RKO (cell line): ENCODE results near the gene BMERB1.
A peak's percentile ranks its signal among the peaks of the same experiment; 100 is the strongest.
"Not testable (repeated sequence)": the region's sequence is repeated elsewhere in the genome, so short reads cannot be mapped to it uniquely, and the experiment has no call there.

Source experiments
- DNase-seq: peaks from one replicate; pipeline ENCODE4 v3.0.0-alpha.2; 2016; ENCODE audit warnings: low spot score

Gene BMERB1

GRCh38 chr16:15564604-15565339, 130.4 kb downstream of the BMERB1 start:
- no peak for DNase-seq

GRCh38 chr16:15566095-15566494, 131.7 kb downstream of the BMERB1 start:
- DNase-seq = no peak

GRCh38 chr16:15567823-15568222, 133.4 kb downstream of the BMERB1 start:
- no peak for DNase-seq

- DNase-seq = not testable (repeated sequence)
Measured at GRCh38 chr16:15570666-15571065, 136.3 kb downstream of the BMERB1 start.

- DNase-seq = no peak
Measured at GRCh38 chr16:15571557-15571956, 137.2 kb downstream of the BMERB1 start.

- no peak for DNase-seq
Measured at GRCh38 chr16:15572329-15573001, 138.1 kb downstream of the BMERB1 start.

GRCh38 chr16:15573274-15573895, 139.0 kb downstream of the BMERB1 start:
- no peak for DNase-seq

GRCh38 chr16:15573896-15574613, 139.7 kb downstream of the BMERB1 start:
- not testable (repeated sequence) for DNase-seq

- DNase-seq = no peak
Measured at GRCh38 chr16:15574614-15574948, 140.2 kb downstream of the BMERB1 start.

GRCh38 chr16:15575293-15576049, 141.1 kb downstream of the BMERB1 start:
- DNase-seq = peak; percentile 32

- DNase-seq = peak; percentile 32
Measured at GRCh38 chr16:15576960-15577958, 142.9 kb downstream of the BMERB1 start.

GRCh38 chr16:15578824-15579223, 144.4 kb downstream of the BMERB1 start:
- no peak for DNase-seq

- DNase-seq = peak; percentile 11
Measured at GRCh38 chr16:15581127-15581815, 146.9 kb downstream of the BMERB1 start.

GRCh38 chr16:15583526-15583925, 149.1 kb downstream of the BMERB1 start:
- DNase-seq = no peak

- DNase-seq = no peak
Measured at GRCh38 chr16:15585956-15586355, 151.6 kb downstream of the BMERB1 start.

- DNase-seq = no peak
Measured at GRCh38 chr16:15586716-15587115, 152.3 kb downstream of the BMERB1 start.

- no peak for DNase-seq
Measured at GRCh38 chr16:15587152-15587825, 152.9 kb downstream of the BMERB1 start.

- no peak for DNase-seq
Measured at GRCh38 chr16:15592324-15592723, 157.9 kb downstream of the BMERB1 start.

- no peak for DNase-seq
Measured at GRCh38 chr16:15593235-15593634, 158.8 kb downstream of the BMERB1 start.
